Measurements from ENCODE around the gene MYOZ2. TPM values are rescaled to one million over a fixed set of nuclear protein-coding genes. Genes with fewer than 3 reads are reported as not detected.

Gene MYOZ2
- total and polyA plus RNA-seq, 2 of the 4 experiments (the other 2 are of a cell fraction), result 0.17 to 0.18 TPM

DNA sequence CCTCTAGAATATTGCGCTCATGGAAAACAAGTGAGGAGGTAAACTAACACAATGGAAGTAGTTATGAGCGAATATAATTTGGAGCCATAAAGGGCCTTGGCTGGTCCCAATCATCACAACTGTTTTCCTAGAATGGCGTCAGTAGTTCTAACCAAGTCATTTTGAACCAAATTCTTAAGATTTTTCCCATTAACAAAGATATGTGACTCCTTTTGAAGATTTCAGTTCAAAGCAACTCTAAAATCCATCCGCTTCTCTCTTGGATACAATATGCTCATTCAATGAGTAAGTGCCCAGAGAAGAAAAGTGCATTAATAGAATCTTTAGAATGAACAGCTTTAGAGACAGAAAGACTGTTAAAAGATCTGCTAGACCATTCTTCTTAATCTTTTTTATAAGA is 19.6 kb upstream of the MYOZ2 start:
- Histone ChIP-seq H3K9me1 (ENCODE audit: insufficient read depth, low read length) (no peaks in the 10 kb centered on the region; the same call in 1 of the 2 replicates), H3K9ac (ENCODE audit: low read depth, low read length) (no peak overlapping the region), H3K4ac (ENCODE audit: low read depth, low read length) (no peak overlapping the region), H2BK15ac (ENCODE audit: low read depth, low read length) (no peak overlapping the region; the same call in 2 of the 3 replicates), H4K91ac (ENCODE audit: insufficient read depth, low read depth, low read length) (no peak overlapping the region), H2AFZ (replicated peaks; ENCODE audit: low read length, poor library complexity) (no peak overlapping the region), H2BK120ac (ENCODE audit: low read depth, low read length) (no peak overlapping the region), H3K4me3 (ENCODE audit: insufficient read depth, low read depth, low read length) (no peak overlapping the region), H3K27me3 (ENCODE audit: control insufficient read depth, insufficient read depth, low read length) (no peaks in the 10 kb centered on the region), H4K20me1 (ENCODE audit: insufficient read depth, low read length) (no peaks in the 10 kb centered on the region), H2BK20ac (ENCODE audit: low read depth, low read length) (no peak overlapping the region), H3K9me3 (ENCODE audit: control insufficient read depth, insufficient read depth, low read length) (no peaks in the 10 kb centered on the region), H3K36me3 (ENCODE audit: control insufficient read depth, insufficient read depth, low read length) (no peaks in the 10 kb centered on the region), H4K8ac (ENCODE audit: low read depth in 2 of 2, low read length in 2 of 2) (no peak overlapping the region), H3K56ac (ENCODE audit: extremely low read depth, insufficient read depth, low read length) (no peak overlapping the region), H3K4me1 (ENCODE audit: control insufficient read depth, insufficient read depth, low read length) (peaks cover 7% of the 10 kb centered on the region), H2AK9ac (replicated peaks; ENCODE audit: low read depth, low read length, poor library complexity) (no peak overlapping the region), H3K14ac (replicated peaks; ENCODE audit: low read depth, low read length) (no peak overlapping the region), H4K5ac (ENCODE audit: low read depth, low read length) (no peak overlapping the region), H2AK5ac (ENCODE audit: low read depth, low read length) (no peak overlapping the region), H3K79me1 (ENCODE audit: low read depth in 1 of 2, low read length in 2 of 2) (no peaks in the 10 kb centered on the region), H2BK5ac (ENCODE audit: low read depth, low read length, poor library complexity, severe bottlenecking) (no peak overlapping the region), H3K4me2 (ENCODE audit: low read depth, low read length) (no peak overlapping the region), H3K27ac (ENCODE audit: insufficient read depth, low read length) (no peak overlapping the region), H3K23ac (ENCODE audit: low read depth, low read length) (no peak overlapping the region), H3K18ac (ENCODE audit: low read depth, low read length) (no peak overlapping the region)
- intact Hi-C loops (cut with micrococcal nuclease), result no loop called here
- dilution Hi-C loops (cut with HindIII; ENCODE audit: low sequenced_read_pairs, unreplicated experiment), result no loop called here
- DNase-seq (no peak), ATAC-seq (ENCODE audit: low read depth) (no peak)
- ChIA-PET CTCF (interaction anchor here (0.5 kb wide), 1 partner anchor 11 kb away, joined by 3 read pairs; no protein-coding TSS in a partner anchor), POLR2A (ENCODE audit: unreplicated experiment) (no interaction called here)
- no TSS peak for BruUV-seq (replicated peaks)
- in situ Hi-C loops (cut with MboI; ENCODE audit: low sequenced_read_pairs), result no loop called here
- TF ChIP-seq BHLHE40 (IDR thresholded peaks at IDR 0.05; ENCODE audit: low read depth, low read length), result no peak
- TF ChIP-seq RCOR1 (IDR thresholded peaks at IDR 0.05; ENCODE audit: insufficient replicate concordance, low read length), result no peak
- TF ChIP-seq, protein P1, sequence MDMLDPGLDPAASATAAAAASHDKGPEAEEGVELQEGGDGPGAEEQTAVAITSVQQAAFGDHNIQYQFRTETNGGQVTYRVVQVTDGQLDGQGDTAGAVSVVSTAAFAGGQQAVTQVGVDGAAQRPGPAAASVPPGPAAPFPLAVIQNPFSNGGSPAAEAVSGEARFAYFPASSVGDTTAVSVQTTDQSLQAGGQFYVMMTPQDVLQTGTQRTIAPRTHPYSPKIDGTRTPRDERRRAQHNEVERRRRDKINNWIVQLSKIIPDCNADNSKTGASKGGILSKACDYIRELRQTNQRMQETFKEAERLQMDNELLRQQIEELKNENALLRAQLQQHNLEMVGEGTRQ (IDR thresholded peaks at IDR 0.05; ENCODE audit: low read depth, low read length), result no peak
- TF ChIP-seq MXI1 (IDR thresholded peaks at IDR 0.05; ENCODE audit: borderline replicate concordance, low read depth, low read length), result no peak
- no peak for TF ChIP-seq MAFK (IDR thresholded peaks at IDR 0.05; ENCODE audit: low read depth, low read length)
- no peak for TF ChIP-seq FOS (IDR thresholded peaks at IDR 0.05; ENCODE audit: low read depth, low read length)
- TF ChIP-seq CTCF (conservative IDR thresholded peaks at IDR 0.05; ENCODE audit: low read depth, low read length), result no peak
- no peak for TF ChIP-seq SMC3 (IDR thresholded peaks at IDR 0.05; ENCODE audit: low read depth, low read length)
- TF ChIP-seq MAZ (IDR thresholded peaks at IDR 0.05; ENCODE audit: borderline replicate concordance, low read depth, low read length), result no peak
- TF ChIP-seq NFE2L2 (IDR thresholded peaks at IDR 0.05; ENCODE audit: low read depth, low read length), result no peak
- TF ChIP-seq CEBPB (IDR thresholded peaks at IDR 0.05; ENCODE audit: low read depth, low read length), result no peak
- TF ChIP-seq CHD1 (IDR thresholded peaks at IDR 0.05; ENCODE audit: low read depth, low read length), result no peak
- TF ChIP-seq RAD21 (IDR thresholded peaks at IDR 0.05; ENCODE audit: low read length), result no peak
- TF ChIP-seq RFX5 (IDR thresholded peaks at IDR 0.05; ENCODE audit: low read depth, low read length), result no peak
- TF ChIP-seq ELK1 (IDR thresholded peaks at IDR 0.05; ENCODE audit: borderline replicate concordance, low read depth, low read length), result no peak
- TF ChIP-seq POLR2A (IDR thresholded peaks at IDR 0.05; ENCODE audit: low read depth, low read length), result no peak
- no CpG with 5 or more reads among the region's 4 CpGs for WGBS, 2 experiments (ENCODE audit: extremely low coverage in 2 of 2, insufficient read length in 1 of 2)
